Measurements from ENCODE around the gene RNF150. TPM values are rescaled to one million over a fixed set of nuclear protein-coding genes. Genes with fewer than 3 reads are reported as not detected.

The RNF150 gene
- total RNA-seq, 1 experiment from 2014 or later = 0.14 TPM

DNA sequence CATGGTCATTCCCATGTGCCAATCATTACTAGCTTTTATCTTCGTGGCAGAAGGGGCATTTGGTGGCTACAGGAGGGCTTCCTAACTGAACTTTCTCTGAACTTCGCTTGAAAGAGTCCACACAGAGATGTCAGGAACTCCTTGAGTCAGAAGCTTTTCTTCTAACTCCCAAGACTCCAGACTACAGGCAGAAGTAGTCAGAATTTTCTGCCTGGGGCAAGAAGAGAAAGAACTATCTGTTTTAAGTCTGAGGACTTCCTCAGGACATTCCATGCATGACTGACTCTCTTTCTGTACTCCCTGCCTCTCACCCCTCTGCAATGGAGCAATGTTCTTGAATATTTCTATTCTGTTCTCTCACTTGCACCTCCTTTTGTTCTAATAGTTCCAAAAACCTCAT, 206.6 kb downstream of the RNF150 start:
- Histone ChIP-seq H3K36me3 (ENCODE audit: control insufficient read depth, insufficient read depth, low read length) (no peaks in the 10 kb centered on the region), H3K9me3 (no peaks in the 10 kb centered on the region), H3K27me3 (replicated peaks; ENCODE audit: control insufficient read depth, insufficient read depth, low read length) (no peaks in the 10 kb centered on the region), H3K4me3 (ENCODE audit: low read depth, low read length) (no peak overlapping the region), H3K4me1 (no peaks in the 10 kb centered on the region)
- H3K27me3 Mint-ChIP-seq (ENCODE audit: insufficient read depth, unreplicated experiment) = peaks cover 15% of the 10 kb centered on the region
- no peak overlapping the region for H3K4me3 Mint-ChIP-seq (ENCODE audit: unreplicated experiment)
- H3K27ac Mint-ChIP-seq (ENCODE audit: unreplicated experiment) = no peak overlapping the region
- ChIA-PET CTCF (no interaction called here), POLR2A (no interaction called here)
- H3K4me1 Mint-ChIP-seq (ENCODE audit: low read depth, unreplicated experiment) = no peaks in the 10 kb centered on the region
- intact Hi-C loops (cut with micrococcal nuclease; ENCODE audit: unreplicated experiment) = no loop called here
- H3K9me3 Mint-ChIP-seq (ENCODE audit: unreplicated experiment) = no peaks in the 10 kb centered on the region
- TF ChIP-seq, protein P1, sequence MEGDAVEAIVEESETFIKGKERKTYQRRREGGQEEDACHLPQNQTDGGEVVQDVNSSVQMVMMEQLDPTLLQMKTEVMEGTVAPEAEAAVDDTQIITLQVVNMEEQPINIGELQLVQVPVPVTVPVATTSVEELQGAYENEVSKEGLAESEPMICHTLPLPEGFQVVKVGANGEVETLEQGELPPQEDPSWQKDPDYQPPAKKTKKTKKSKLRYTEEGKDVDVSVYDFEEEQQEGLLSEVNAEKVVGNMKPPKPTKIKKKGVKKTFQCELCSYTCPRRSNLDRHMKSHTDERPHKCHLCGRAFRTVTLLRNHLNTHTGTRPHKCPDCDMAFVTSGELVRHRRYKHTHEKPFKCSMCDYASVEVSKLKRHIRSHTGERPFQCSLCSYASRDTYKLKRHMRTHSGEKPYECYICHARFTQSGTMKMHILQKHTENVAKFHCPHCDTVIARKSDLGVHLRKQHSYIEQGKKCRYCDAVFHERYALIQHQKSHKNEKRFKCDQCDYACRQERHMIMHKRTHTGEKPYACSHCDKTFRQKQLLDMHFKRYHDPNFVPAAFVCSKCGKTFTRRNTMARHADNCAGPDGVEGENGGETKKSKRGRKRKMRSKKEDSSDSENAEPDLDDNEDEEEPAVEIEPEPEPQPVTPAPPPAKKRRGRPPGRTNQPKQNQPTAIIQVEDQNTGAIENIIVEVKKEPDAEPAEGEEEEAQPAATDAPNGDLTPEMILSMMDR (IDR thresholded peaks at IDR 0.05; ENCODE audit: insufficient read depth in 1 of 2, low read depth in 1 of 2, low read length in 1 of 2, severe bottlenecking in 1 of 2, unreplicated experiment in 1 of 2) = no peak
- DNase-seq = no peak
- BruUV-seq (replicated peaks) = no TSS peak
- no peaks in the 10 kb centered on the region for H3K36me3 Mint-ChIP-seq (ENCODE audit: insufficient read depth, unreplicated experiment)

GRCh38 chr4:140925417-140925816, 207.9 kb downstream of the RNF150 start:
- TF ChIP-seq, protein P1 (IDR thresholded peaks at IDR 0.05; ENCODE audit: insufficient read depth in 1 of 2, low read depth in 1 of 2, low read length in 1 of 2, severe bottlenecking in 1 of 2, unreplicated experiment in 1 of 2) = no peak
- intact Hi-C loops (cut with micrococcal nuclease; ENCODE audit: unreplicated experiment) = no loop called here
- no peak overlapping the region for H3K4me3 ChIP-seq (ENCODE audit: low read depth, low read length)
- ChIA-PET CTCF (no interaction called here), POLR2A (no interaction called here)
- no peaks in the 10 kb centered on the region for H3K27me3 ChIP-seq (replicated peaks; ENCODE audit: control insufficient read depth, insufficient read depth, low read length)
- Mint-ChIP-seq H3K36me3 (ENCODE audit: insufficient read depth, unreplicated experiment) (no peaks in the 10 kb centered on the region), H3K4me1 (ENCODE audit: low read depth, unreplicated experiment) (no peaks in the 10 kb centered on the region), H3K4me3 (ENCODE audit: unreplicated experiment) (no peak overlapping the region), H3K27ac (ENCODE audit: unreplicated experiment) (no peak overlapping the region), H3K9me3 (ENCODE audit: unreplicated experiment) (no peaks in the 10 kb centered on the region), H3K27me3 (ENCODE audit: insufficient read depth, unreplicated experiment) (peaks cover 13% of the 10 kb centered on the region)
- DNase-seq = no peak
- H3K4me1 ChIP-seq = no peaks in the 10 kb centered on the region
- H3K36me3 ChIP-seq (ENCODE audit: control insufficient read depth, insufficient read depth, low read length) = no peaks in the 10 kb centered on the region
- H3K9me3 ChIP-seq = no peaks in the 10 kb centered on the region
- BruUV-seq (replicated peaks) = no TSS peak

DNA sequence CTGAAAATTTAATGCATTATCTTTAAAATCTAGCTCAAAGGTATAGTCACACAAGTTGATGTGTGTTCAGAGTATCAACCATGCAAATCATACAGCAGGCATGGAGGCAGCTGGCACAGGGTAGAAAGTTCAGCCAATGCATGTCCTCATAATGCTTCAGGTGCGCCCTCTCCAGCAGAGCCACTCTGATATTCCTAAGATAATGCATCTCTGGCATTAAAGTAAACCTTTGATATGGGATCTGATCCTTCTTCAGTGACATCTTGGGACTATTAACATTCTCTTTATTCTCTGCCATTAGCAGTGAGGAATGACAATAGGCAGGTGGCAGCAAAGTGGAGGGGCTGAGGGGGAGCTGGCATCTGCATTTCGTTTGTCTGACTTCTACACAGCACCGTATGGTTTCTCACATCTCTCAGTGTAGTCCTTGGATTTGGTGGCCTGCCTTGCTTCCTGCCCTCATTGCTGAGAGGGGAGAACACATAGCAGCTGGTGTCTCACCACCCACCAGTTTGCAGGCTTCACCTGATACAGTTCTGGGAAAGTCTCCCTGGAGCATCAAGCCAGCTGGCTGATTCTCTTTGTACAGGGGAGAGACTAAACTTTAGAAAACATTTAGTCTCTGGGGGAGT, 208.4 kb downstream of the RNF150 start:
- no peak for DNase-seq
- Mint-ChIP-seq H3K4me1 (ENCODE audit: low read depth, unreplicated experiment) (no peaks in the 10 kb centered on the region), H3K36me3 (ENCODE audit: insufficient read depth, unreplicated experiment) (no peaks in the 10 kb centered on the region), H3K27me3 (ENCODE audit: insufficient read depth, unreplicated experiment) (peaks cover 11% of the 10 kb centered on the region), H3K27ac (ENCODE audit: unreplicated experiment) (no peak overlapping the region), H3K4me3 (ENCODE audit: unreplicated experiment) (no peak overlapping the region), H3K9me3 (ENCODE audit: unreplicated experiment) (no peaks in the 10 kb centered on the region)
- intact Hi-C loops (cut with micrococcal nuclease; ENCODE audit: unreplicated experiment) = no loop called here
- no TSS peak for BruUV-seq (replicated peaks)
- Histone ChIP-seq H3K36me3 (ENCODE audit: control insufficient read depth, insufficient read depth, low read length) (no peaks in the 10 kb centered on the region), H3K4me3 (ENCODE audit: low read depth, low read length) (no peak overlapping the region), H3K9me3 (no peaks in the 10 kb centered on the region), H3K4me1 (no peaks in the 10 kb centered on the region), H3K27me3 (replicated peaks; ENCODE audit: control insufficient read depth, insufficient read depth, low read length) (no peaks in the 10 kb centered on the region)
- ChIA-PET CTCF (no interaction called here), POLR2A (no interaction called here)
- TF ChIP-seq, protein P1 (IDR thresholded peaks at IDR 0.05; ENCODE audit: insufficient read depth in 1 of 2, low read depth in 1 of 2, low read length in 1 of 2, severe bottlenecking in 1 of 2, unreplicated experiment in 1 of 2) = no peak

Measured in Caco-2 (cell line).